ENCODE measurements around the gene LGR6.

Gene LGR6

GRCh38 chr1:202280595-202280994 lies 87.0 kb downstream of the LGR6 start:
- no peak for TF ChIP-seq CTCF (IDR thresholded peaks at IDR 0.05; ENCODE audit: low read depth, low read length)
- DNase-seq (ENCODE audit: low read depth in 2 of 2), result no peak
- H3K4me3 ChIP-seq (replicated peaks in 1 of 2; ENCODE audit: low read depth in 2 of 2, low read length in 2 of 2), result no peak overlapping the region

GRCh38 chr1:202281316-202282024 lies 87.9 kb downstream of the LGR6 start:
- peak; percentile 84 to 89 for DNase-seq (ENCODE audit: low read depth in 2 of 2)
- no peak for TF ChIP-seq CTCF (IDR thresholded peaks at IDR 0.05; ENCODE audit: low read depth, low read length)
- no peak overlapping the region for H3K4me3 ChIP-seq (replicated peaks in 1 of 2; ENCODE audit: low read depth in 2 of 2, low read length in 2 of 2)

GRCh38 chr1:202282025-202282371 lies 88.4 kb downstream of the LGR6 start:
- peak in 1 of 2 donors; percentile 5 for DNase-seq (ENCODE audit: low read depth in 2 of 2)
- TF ChIP-seq CTCF (IDR thresholded peaks at IDR 0.05; ENCODE audit: low read depth, low read length), result no peak
- H3K4me3 ChIP-seq (replicated peaks in 1 of 2; ENCODE audit: low read depth in 2 of 2, low read length in 2 of 2), result no peak overlapping the region

GRCh38 chr1:202282596-202283283 lies 89.1 kb downstream of the LGR6 start:
- DNase-seq (ENCODE audit: low read depth in 2 of 2), result peak in 1 of 2 donors; percentile 14
- no peak for TF ChIP-seq CTCF (IDR thresholded peaks at IDR 0.05; ENCODE audit: low read depth, low read length)
- H3K4me3 ChIP-seq (replicated peaks in 1 of 2; ENCODE audit: low read depth in 2 of 2, low read length in 2 of 2), result no peak overlapping the region

GRCh38 chr1:202283379-202283844 lies 89.8 kb downstream of the LGR6 start:
- peak; percentile 49 to 75 for DNase-seq (ENCODE audit: low read depth in 2 of 2)
- H3K4me3 ChIP-seq (replicated peaks in 1 of 2; ENCODE audit: low read depth in 2 of 2, low read length in 2 of 2), result no peak overlapping the region
- no peak for TF ChIP-seq CTCF (IDR thresholded peaks at IDR 0.05; ENCODE audit: low read depth, low read length)

- no peak overlapping the region for H3K4me3 ChIP-seq (replicated peaks in 1 of 2; ENCODE audit: low read depth in 2 of 2, low read length in 2 of 2)
- DNase-seq (ENCODE audit: low read depth in 2 of 2), result peak; percentile 69
- no peak for TF ChIP-seq CTCF (IDR thresholded peaks at IDR 0.05; ENCODE audit: low read depth, low read length)
Observed at GRCh38 chr1:202283991-202284390, 90.4 kb downstream of the LGR6 start.
